ENCODE data around the gene MEGF6. TPM values are rescaled to one million over a fixed set of nuclear protein-coding genes. Genes with fewer than 3 reads are reported as not detected.

The MEGF6 gene
- total and polyA plus RNA-seq, 9 of the 15 experiments (the other 6 are each of a cell fraction or from before 2014, with no cell fraction given): 0.03 to 1.7 (median 0.24) TPM; not detected in 3

DNA sequence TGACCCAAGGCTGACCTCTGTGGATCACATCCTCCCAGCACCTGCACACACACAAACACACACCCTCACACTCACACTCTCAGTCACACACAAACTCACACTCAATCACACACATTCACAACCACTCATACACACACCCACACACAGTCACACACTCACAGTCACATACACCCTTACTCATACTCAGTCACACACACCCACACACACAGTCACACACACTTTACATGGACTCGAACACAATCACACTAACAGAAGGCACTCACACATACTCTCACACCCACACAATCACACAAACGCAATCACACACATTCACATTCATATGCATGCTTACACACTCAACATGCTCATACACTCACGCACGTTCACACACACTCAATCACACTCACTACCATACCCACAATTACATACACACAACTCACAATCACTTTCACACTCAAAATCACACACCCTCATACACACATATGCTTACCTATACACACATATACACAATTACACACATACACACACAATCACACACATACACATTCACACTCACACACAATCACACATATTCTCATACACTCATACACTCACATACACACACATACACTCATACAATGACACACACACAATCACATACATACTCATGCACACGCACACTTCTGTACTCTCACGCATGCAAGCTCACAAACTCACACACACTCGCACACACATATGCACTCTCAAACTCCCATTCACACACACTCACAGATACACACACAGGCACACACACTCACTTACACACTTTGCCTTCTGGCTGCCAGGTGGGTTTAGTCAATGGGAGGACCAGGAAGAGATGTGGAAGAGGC is 6.1 kb downstream of the MEGF6 start (continued):
- TF ChIP-seq ZNF407 (IDR thresholded peaks at IDR 0.05; ENCODE audit: low read depth): peak; percentile 33; the same call in 1 of the 2 replicates
- TF ChIP-seq ZNF77 (CRISPR knock-in tag; IDR thresholded peaks at IDR 0.05): no peak
- 0 out of 2 replicates have a peak, but pooled peaks have one; percentile 37 for TF ChIP-seq ARID2 (IDR thresholded peaks at IDR 0.05)
- TF ChIP-seq ZNF24 (IDR thresholded peaks at IDR 0.05): no peak
- TF ChIP-seq, protein P1, sequence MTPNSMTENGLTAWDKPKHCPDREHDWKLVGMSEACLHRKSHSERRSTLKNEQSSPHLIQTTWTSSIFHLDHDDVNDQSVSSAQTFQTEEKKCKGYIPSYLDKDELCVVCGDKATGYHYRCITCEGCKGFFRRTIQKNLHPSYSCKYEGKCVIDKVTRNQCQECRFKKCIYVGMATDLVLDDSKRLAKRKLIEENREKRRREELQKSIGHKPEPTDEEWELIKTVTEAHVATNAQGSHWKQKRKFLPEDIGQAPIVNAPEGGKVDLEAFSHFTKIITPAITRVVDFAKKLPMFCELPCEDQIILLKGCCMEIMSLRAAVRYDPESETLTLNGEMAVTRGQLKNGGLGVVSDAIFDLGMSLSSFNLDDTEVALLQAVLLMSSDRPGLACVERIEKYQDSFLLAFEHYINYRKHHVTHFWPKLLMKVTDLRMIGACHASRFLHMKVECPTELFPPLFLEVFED (CRISPR knock-in tag; conservative IDR thresholded peaks at IDR 0.05): peak; percentile 95
- TF ChIP-seq TRIM24 (IDR thresholded peaks at IDR 0.05): peak; percentile 14 to 67; a peak in 2 of 4 replicates
- TF ChIP-seq EHMT2 (IDR thresholded peaks at IDR 0.05): peak; percentile 38; the same call in 1 of the 2 replicates
- TF ChIP-seq ILK (tag; IDR thresholded peaks at IDR 0.05; ENCODE audit: borderline replicate concordance, low read depth): no peak
- TF ChIP-seq, protein P2, sequence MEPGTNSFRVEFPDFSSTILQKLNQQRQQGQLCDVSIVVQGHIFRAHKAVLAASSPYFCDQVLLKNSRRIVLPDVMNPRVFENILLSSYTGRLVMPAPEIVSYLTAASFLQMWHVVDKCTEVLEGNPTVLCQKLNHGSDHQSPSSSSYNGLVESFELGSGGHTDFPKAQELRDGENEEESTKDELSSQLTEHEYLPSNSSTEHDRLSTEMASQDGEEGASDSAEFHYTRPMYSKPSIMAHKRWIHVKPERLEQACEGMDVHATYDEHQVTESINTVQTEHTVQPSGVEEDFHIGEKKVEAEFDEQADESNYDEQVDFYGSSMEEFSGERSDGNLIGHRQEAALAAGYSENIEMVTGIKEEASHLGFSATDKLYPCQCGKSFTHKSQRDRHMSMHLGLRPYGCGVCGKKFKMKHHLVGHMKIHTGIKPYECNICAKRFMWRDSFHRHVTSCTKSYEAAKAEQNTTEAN (CRISPR knock-in tag; IDR thresholded peaks at IDR 0.05): peak; percentile 98
- TF ChIP-seq HDAC1 (IDR thresholded peaks at IDR 0.05): 0 out of 4 replicates have a peak, but pooled peaks of 1 of the 2 experiments have one; percentile 45
- TF ChIP-seq, protein P3, sequence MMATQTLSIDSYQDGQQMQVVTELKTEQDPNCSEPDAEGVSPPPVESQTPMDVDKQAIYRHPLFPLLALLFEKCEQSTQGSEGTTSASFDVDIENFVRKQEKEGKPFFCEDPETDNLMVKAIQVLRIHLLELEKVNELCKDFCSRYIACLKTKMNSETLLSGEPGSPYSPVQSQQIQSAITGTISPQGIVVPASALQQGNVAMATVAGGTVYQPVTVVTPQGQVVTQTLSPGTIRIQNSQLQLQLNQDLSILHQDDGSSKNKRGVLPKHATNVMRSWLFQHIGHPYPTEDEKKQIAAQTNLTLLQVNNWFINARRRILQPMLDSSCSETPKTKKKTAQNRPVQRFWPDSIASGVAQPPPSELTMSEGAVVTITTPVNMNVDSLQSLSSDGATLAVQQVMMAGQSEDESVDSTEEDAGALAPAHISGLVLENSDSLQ (IDR thresholded peaks at IDR 0.05): peak; percentile 25; the same call in 1 of the 2 replicates
- peak in 1 of 2 experiments; percentile 65; a peak in 3 of 4 replicates for TF ChIP-seq MLLT1 (IDR thresholded peaks at IDR 0.05)
- TF ChIP-seq KDM2B (CRISPR knock-in tag; IDR thresholded peaks at IDR 0.05): no peak

All from K562 (cell line).